ENCODE data around the gene FOXN4.
A peak's percentile ranks its signal among the peaks of the same experiment; 100 is the strongest.

The FOXN4 gene

DNA sequence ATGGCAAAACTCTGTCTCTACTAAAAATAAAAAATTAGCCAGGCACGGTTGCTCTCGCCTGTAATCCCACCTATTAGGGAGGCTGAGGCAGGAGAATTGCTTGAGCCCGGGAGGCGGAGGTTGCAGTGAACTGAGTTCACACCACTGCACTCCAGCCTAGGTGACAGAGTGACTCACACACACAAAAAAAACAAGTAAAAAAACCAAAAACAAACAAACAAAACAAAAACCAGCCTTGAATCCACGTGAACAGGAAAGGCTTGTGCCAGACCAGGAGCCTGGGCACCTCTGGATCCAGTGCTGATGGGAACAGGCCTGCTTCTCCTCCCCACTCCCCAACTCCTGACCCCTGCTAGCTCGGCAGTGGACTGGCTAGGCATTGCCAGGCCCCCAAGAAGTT lies 3.5 kb downstream of the FOXN4 start:
- DNase-seq (ENCODE audit: low read depth, low spot score) = no peak

DNA sequence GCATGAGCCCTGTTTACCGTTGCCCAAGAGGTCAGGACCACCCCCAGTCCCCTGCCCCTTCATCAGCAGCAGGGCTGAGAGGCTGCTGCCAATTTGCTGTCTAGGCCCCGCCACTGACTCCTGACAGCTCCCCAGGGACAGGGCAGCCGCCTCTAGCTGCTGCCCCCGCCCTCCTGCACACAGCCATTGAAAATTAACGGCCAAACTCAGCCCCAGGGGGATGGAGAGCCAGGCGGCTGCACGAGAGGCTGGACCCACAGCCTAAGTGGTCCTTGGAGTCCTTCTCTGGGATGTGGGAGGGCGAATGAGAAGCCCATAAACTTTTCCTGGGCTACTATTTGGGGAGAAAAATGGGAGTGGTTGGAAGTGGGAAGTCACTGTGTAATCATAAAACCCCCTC lies 4.6 kb downstream of the FOXN4 start:
- no peak for DNase-seq (ENCODE audit: low read depth, low spot score)

DNA sequence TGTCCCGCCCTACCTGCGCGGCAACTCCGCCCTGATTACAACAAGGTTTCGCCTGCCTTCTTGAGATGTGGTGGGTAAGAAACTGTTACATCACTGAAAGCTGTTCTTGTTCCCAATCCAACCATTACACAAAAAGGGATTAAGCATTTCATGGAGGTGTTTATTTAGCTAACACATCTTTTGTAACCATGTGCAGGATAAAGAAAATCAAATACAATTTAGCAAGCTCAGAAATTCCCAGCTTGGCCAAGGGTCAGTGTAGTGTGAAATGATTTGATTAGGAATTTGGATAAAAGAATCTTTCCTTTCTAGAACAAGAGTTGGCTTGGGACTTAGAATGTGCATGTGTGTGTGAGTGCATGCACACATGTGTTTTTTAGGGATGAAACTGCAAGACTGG lies 6.3 kb downstream of the FOXN4 start:
- DNase-seq (ENCODE audit: low read depth, low spot score) = no peak

DNA sequence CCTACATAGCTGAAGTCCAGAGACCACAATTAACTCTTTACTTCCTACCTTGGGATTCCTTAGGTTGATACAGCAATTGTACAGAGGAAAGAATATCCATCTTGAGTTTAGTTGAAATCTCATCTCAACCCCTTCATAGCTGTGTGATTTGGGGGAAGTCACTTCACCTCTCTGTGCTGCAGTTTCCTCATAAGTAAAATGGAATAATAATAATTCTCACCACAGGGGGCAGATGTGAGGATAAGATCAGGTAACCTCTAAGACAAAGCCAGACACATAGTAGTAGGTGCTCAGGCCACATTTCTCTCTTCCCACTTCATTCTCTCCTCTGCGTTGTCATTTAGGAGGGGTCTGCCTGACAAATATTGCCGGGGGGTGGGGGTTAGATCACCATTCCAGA lies 6.7 kb downstream of the FOXN4 start:
- no peak for DNase-seq (ENCODE audit: low read depth, low spot score)

DNA sequence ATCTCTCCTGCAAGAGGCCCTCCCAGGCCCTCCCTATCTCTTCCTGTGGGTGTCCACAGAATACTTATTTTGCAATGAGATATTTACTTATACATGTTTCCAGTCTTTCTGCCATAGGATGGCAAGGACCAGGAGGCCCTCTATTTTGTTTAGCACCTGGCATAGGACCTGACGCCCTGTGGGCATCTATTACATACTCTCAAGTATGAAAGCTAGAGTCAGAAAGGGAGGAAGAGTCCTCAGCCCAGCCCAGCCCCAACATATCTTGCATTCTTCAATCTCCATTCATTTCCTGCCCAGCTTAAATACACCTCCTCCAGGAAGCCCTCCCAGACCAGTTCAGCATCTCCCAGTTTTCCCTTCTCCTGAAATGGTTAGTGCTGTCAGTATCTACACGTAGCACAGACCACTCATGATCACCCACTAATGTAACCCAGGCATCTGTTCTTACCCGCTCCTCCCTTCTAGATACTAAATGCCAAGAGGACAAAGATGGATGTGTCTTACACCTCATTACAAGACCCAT lies 7.4 kb downstream of the FOXN4 start:
- no peak for DNase-seq (ENCODE audit: low read depth, low spot score)

DNA sequence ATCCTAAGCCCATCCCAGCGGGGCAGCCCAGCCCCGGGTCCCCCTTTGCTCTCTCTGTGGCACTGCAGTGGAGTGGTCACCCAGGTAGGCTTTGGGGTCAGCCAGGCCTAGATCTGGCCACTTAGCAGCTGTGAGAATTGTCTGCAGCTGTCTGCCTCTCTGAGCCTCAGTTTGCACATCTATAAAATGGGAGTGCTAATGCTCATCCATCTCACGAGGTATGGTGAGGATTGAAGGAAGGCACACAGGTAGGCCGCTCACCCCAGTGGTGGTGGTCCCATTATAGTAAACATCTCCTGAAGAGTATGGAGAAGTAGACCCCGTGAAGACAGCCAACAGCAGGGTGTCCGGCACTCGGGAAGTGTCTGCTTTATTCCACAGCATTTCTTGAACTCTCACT lies 9.2 kb downstream of the FOXN4 start:
- no peak for DNase-seq (ENCODE audit: low read depth, low spot score)

DNA sequence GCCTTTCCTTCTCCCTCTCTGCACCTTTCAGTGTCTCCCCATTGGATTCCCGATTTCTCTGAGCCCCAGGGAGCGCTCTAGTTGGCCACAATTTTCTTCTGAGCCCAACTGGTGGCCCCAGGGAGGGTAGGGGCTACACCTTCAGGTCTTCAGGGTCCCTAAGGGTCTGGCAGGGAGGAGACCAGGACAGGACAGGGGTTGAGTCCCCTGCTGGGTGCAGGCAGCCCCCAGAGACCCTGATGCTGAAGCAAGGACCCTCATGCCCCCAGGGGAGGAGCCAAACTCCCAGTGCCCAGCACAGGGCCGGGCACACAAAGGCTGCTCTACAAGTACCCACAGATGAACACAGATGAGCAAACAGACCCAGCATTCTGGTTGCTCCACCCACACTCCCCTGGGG lies 12.7 kb downstream of the FOXN4 start:
- no peak for DNase-seq (ENCODE audit: low read depth, low spot score)

DNA sequence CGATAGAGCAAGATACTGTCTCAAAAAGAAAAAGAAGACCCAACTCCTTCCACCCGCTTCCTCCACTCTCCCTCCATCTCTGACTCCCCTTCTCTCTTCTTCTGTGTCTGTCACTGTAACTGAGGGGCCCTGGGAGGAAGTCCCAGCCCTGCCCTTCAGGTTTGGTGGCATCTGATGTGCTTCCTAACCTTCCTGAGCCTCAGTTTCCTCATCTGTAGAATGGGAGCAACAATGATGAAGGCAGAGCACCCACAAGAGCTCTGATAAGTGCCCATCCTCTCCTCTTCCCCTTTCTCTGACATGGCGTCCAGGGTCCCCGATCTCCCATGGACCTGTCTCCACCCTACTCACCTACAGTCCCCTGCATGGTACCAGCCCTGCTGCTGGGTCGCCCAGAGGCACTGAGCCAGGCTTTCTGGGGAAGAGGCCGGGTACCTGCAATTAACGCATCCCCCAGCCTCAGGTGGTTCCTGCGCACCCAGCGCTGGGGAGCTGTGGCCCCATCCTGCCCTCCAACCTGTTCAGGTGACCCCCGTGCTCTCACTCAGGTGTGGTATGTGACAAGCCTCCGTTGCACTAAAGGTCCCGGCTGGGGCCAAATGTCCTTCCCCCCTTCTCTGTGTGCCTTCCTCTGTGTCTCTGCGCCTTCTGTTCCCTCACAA lies 13.2 kb downstream of the FOXN4 start:
- DNase-seq (ENCODE audit: low read depth, low spot score) = no peak

DNA sequence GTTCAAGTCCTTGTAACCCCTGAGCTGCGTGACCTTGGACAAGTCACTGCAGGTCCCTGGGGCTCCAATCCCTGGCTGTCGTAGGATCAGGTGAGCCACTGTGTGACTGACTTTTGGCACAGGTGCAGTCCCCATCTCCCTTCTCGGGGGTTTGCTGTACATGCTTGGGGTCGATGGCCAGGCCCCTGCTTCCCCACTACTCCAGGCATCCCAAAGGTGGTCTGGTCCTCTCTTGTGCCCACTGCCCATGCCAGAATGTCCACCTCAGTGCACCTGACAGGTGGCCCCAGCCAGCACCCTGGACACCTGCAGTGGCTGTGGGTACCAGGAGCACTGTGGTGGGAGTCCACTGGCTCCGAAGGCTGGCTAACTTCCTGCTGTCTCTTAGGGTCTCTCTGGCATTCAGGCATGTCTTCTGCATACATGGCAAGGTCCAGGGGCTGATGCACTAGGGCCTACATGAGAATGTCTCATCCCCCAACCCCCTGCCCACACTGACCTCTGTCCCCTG lies 14.7 kb downstream of the FOXN4 start:
- no peak for DNase-seq (ENCODE audit: low read depth, low spot score)

DNA sequence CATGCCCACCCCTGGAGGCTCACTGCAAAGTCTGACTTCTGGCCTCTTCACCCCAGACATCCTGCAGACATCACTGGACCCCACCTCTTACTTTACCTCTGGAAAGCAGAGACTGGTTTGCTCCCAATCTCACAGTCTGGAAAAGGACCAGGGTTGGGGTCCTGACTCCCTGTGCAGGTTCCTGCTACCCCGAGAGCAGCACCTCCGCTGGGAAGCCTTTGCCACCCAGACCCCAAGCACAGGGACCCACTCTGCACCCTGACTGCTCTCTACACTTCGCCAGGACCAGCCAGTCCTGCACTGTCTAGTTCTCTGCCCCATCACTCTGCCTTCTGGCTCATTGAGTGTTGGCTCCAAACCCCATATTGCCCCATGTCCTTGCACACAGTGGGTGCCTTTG lies 16.0 kb downstream of the FOXN4 start:
- no peak for DNase-seq (ENCODE audit: low read depth, low spot score)

DNA sequence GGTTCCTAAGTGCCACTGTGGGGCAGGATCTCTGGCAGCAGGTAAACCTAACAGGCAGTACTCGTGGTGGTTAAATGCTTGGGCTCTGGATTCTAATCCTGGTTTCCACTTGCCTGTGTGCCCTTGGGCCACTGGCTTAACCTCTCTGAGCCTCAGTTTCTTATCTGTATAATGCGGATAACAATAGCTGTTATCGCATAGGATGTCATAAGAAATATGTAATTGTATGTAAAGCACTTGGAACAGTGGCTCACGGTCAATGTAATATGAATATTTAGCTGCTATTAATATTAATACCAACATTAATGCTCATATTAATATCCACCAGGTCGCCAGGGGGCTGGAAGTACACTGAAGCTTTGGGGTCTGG lies 16.8 kb downstream of the FOXN4 start:
- no peak for DNase-seq (ENCODE audit: low read depth, low spot score)

DNA sequence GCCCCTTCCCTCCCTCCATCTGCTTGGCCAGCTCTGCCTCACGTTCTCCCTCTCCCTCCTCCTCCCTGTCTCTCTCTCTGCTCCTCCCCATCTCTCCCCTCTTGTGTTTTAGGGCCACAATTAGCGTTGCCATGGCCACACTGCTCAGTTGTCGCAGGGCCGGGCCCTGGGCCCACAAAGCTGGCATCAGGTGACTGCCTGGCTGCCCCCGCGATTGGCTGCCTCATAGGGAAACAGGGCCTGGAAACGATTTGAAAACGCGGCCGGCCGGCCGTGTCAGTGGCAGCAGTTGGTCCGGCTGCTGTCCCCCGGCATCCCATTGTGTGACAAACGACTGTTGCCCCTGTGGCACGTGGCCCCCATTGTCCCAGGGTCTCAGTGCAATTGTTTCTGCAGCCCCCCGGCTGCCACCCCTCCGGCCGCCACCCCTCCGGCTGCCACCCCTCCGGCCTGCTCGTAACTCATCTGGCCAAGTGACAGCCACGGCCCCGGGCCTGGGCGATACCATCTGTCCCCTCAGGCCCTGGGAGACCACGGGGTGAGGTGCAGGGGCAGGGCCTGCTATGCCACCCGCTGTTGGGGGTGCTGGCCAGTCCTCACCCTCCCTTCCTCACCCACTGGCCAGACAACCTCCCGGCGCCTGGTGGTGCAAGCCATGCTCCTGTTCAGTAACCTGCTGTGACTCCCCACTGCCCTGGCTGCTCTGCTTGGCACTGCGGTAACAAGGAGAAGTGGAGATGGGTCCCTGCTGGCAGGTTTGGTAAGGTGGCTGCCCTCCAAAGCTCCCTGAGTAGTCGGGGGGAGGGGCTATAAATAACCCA lies 17.4 kb downstream of the FOXN4 start:
- peak; percentile 74 for DNase-seq (ENCODE audit: low read depth, low spot score)

DNA sequence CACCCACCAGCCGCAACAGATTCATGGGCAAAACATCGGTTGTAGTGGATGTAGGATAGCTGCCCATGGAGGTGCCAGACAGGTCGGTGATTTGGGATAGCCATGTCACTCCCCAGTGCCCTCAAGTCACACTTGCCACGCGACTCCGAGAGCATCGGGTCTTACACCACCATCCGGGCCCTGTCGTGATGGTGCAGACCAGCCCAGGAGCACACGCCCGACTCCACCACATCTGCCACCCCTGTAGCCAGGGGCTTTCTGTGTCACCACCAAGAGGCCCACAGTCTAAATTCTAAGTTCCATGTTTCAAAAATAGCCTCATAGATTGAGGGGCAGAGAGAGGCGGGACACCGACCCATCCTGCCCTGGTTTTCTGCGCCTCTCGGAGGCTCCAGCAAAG lies 18.0 kb downstream of the FOXN4 start:
- no peak for DNase-seq (ENCODE audit: low read depth, low spot score)

DNA sequence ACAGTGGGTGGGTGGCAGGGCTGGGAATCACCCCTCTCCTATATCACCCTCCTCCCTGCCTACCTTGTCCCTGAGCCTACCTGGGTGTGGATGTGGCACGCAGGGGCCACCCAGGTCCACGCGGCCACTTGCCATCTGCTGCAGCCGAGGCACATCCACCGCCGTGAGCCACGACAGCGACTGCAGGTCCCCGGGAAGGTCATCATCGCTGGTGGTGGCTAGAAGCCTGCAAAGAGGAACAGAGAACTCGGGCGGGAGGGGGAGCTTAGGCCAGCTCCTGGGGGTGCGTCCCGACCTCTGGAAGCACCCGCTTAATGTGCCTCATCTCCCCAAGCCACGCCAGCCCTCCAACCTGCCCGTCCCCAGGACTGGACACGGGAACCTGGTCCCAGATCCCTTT lies 19.0 kb downstream of the FOXN4 start:
- DNase-seq (ENCODE audit: low read depth, low spot score) = no peak

DNA sequence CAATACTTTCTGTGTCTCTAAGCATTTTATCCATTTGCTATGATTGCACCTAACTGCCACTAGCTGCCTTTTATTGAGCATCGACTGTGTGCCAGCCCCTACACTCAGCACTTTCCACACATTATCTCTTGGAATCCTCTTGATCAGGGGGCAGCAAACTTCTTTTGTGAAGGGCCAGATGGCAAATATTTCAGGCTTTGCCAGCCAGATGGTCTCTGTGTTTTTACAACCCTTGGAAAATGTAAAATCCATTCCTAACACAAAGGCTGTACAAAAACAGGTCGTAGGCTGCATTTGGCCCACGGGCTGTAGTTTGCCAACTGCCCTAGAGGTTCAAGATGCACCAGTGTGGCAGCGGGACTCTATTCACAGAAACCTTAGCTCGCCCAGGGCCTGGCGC lies 19.5 kb downstream of the FOXN4 start:
- DNase-seq (ENCODE audit: low read depth, low spot score) = no peak

DNA sequence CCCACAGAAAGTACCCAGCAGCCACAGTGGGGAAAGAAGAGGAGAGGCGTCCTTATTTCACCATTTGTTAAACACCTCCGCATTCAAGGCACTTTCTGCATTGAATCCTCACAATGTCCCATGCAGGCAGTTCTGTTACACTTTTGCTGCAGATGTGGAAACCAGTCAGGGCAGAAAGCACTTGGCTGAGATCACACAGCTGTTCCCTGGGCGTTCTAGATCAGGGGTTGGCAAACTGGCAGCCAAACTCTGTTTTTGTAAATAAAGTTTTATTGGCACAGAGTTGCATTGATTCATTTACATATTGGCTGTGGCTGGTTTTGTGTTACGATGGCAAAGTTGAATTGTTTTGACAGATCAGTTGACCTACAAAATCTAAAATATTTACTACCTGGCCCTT lies 20.1 kb downstream of the FOXN4 start:
- DNase-seq (ENCODE audit: low read depth, low spot score) = no peak

DNA sequence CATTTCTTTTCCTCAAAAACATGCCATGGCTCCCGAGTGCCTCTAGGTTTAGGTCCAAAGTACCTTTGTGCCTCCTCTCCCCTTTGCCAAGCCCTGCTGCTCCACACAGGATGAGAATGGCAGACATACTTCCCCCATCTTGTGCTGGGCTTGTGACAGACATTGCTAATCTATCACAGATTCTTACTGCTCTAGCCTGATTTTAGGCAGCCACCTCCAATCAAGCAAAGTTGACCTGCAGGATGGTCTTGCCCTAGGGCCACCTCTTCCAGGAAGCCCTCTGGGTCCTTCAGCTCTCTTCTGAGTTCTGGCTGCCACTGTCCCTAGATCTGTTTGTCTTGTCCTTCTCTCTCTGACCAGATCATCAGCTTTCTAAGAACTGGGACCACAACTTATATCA lies 20.5 kb downstream of the FOXN4 start:
- no peak for DNase-seq (ENCODE audit: low read depth, low spot score)

DNA sequence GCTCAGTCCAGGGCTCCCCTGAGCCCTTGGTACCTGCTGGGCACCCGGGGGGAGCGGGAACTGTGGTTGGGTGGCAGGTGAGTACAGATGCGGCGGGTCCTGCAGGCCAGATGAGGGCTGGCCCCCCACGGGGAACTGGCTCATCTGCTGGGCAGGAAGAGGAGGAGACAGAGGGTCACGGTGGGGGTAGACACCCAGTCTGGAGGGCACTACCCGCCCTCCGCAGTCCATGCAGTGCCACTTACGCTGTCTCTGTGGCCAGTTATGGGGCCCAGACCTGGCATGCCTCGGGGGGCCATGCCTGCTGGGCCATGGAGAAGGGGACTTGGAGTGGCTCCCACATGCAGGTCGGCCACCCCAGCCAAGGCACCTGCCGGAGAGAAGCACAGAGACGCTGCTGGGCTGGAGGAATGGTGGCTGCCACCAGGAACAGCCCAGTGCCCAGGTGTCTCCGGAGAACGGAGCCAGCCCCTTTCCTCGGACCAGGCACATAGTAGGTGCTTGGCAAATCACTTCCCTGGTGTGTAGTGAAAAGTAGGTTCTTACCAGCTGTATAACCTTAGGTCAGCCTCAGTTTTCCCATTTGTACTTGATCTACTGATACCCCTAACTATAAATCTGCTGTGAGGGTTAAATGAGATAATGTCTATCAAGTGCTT lies 21.1 kb downstream of the FOXN4 start:
- no peak for DNase-seq (ENCODE audit: low read depth, low spot score)

DNA sequence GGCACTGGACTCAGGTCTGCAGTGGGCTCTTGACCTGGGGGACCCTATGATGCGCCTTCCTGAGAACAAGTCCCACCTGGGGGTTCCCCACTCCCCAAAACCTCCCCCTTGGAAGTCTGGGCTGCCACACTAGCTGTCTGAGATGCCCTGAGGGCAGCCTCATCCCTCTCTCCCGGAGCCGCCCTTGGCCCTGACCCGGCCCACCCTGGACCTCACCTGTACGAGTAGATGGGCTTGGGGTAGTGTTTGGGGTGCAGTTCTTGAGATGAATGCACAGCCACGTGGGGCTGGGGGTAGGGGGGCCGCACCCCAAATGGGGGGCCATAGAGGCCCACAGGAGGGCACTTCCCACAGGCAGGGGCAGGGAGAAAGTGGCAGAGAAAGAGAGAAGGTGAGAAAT lies 21.9 kb downstream of the FOXN4 start:
- no peak for DNase-seq (ENCODE audit: low read depth, low spot score)

DNA sequence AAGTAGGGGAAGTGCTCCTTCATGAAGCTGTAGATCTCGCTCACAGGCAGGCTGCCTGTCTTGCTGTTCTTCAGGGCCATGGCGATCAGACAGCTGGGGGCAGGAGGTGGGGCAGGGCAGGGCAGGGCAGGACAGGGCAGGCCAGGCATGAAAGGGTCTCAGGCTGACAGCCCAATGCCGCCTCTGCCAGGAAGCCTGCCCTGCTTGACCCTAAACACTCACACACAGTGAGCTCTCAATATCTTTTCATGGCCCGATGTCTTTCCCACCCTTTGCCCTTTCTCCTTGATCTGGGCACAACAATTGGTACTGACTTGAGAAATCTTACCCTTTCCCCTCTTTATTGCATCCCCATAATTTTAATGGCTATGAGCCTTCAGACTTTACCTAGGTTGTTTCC lies 22.4 kb downstream of the FOXN4 start:
- DNase-seq (ENCODE audit: low read depth, low spot score) = no peak

DNA sequence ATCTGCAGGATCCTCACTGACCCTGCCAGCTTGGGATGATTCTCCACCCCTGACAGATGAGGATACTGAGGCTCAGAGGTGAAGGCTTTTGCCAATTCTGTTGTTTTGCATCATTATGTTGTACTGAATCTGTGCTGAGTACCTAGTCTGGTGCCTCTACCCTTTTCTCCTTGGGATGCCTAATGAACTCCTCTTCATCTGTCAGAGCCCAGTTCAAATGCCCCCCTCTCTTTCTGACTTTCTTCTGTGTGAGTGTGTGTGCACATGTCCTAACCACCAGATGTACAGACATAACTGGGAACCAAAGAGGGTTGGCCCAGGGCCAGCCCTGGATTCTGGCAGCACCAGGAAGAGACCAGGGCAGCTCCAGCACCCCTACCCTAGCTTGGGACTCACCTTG lies 22.8 kb downstream of the FOXN4 start:
- no peak for DNase-seq (ENCODE audit: low read depth, low spot score)

DNA sequence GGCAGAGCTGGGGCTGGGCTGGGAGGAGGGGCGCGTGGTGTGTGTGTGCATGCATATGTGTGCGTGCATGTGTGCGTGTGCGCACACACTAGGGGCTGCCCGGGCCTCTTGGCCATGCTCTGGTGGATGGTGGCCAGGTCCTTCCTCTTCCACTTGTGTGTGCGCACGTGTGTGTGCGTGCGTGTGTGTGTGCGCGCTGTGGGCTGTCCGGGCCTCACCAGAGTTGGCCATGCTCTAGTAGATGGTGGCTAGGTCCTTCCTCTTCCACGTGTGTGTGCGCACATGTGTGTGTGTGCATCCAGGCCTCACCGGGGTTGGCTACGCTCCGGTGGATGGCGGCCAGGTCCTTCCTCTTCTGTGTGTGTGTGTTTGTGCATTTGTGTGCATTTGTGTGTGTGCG lies 24.7 kb downstream of the FOXN4 start:
- no peak for DNase-seq (ENCODE audit: low read depth, low spot score)

DNA sequence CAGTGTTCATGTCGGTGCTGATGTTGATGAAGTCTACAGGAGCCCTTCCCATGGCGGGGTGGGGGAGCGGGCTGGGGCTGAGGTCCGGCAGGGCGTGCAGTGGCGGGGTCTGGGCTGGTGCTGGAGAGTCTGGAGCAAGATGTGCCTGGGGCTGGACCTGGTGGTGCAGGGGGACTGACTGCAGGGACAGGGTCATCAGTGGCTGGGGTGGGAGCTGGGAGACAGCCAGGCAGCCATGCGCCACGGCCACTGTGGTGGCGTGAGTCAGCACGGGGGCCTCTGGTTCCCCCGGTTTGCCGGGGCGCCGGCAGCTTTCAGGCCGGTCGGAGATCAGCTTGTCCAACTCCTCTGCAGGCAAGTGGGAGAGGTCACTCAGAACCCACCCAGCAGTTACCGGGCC lies 27.6 kb downstream of the FOXN4 start:
- DNase-seq (ENCODE audit: low read depth, low spot score) = no peak

All from astrocyte of the hippocampus (primary cell).